ENCODE results near the gene MDGA2. TPM values are rescaled to one million over a fixed set of nuclear protein-coding genes. Genes with fewer than 3 reads are reported as not detected.

The MDGA2 gene
- total RNA-seq, 1 experiment from 2014 or later: not detected

DNA sequence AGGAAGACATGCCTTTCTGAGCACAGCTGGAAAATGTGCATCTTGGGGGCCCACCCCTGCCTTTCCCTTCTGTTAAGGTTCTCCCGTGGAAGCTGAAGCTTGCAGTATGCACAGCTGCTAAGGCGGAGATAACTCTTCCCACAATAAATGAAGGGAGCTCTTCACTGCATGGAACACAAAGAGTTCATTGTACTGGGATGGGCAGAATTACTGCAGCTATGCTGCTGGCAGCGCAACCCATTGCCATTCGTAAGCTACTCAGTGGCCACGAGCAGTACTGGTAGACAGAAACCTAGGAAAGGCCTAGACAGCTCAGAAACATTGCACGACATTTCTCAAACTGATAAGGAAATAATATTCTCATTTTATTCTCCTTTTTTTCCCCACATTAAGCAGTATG lies 310.2 kb downstream of the MDGA2 start:
- H3K27me3 ChIP-seq (replicated peaks; ENCODE audit: control insufficient read depth, insufficient read depth, low read length): no peaks in the 10 kb centered on the region
- H3K4me3 ChIP-seq (ENCODE audit: low read depth, low read length): no peak overlapping the region
- no peaks in the 10 kb centered on the region for H3K4me1 Mint-ChIP-seq (ENCODE audit: low read depth, unreplicated experiment)
- no peak overlapping the region for H3K27ac Mint-ChIP-seq (ENCODE audit: unreplicated experiment)
- no peaks in the 10 kb centered on the region for H3K9me3 Mint-ChIP-seq (ENCODE audit: unreplicated experiment)
- no peaks in the 10 kb centered on the region for H3K27me3 Mint-ChIP-seq (ENCODE audit: insufficient read depth, unreplicated experiment)
- no peaks in the 10 kb centered on the region for H3K4me1 ChIP-seq
- no peak overlapping the region for H3K4me3 Mint-ChIP-seq (ENCODE audit: unreplicated experiment)
- no peaks in the 10 kb centered on the region for H3K36me3 ChIP-seq (ENCODE audit: control insufficient read depth, insufficient read depth, low read length)
- ChIA-PET CTCF (no interaction called here), POLR2A (no interaction called here)
- no peak for DNase-seq
- TF ChIP-seq, protein P1, sequence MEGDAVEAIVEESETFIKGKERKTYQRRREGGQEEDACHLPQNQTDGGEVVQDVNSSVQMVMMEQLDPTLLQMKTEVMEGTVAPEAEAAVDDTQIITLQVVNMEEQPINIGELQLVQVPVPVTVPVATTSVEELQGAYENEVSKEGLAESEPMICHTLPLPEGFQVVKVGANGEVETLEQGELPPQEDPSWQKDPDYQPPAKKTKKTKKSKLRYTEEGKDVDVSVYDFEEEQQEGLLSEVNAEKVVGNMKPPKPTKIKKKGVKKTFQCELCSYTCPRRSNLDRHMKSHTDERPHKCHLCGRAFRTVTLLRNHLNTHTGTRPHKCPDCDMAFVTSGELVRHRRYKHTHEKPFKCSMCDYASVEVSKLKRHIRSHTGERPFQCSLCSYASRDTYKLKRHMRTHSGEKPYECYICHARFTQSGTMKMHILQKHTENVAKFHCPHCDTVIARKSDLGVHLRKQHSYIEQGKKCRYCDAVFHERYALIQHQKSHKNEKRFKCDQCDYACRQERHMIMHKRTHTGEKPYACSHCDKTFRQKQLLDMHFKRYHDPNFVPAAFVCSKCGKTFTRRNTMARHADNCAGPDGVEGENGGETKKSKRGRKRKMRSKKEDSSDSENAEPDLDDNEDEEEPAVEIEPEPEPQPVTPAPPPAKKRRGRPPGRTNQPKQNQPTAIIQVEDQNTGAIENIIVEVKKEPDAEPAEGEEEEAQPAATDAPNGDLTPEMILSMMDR (IDR thresholded peaks at IDR 0.05; ENCODE audit: insufficient read depth in 1 of 2, low read depth in 1 of 2, low read length in 1 of 2, severe bottlenecking in 1 of 2, unreplicated experiment in 1 of 2): no peak
- no TSS peak for BruUV-seq (replicated peaks)
- no peaks in the 10 kb centered on the region for H3K36me3 Mint-ChIP-seq (ENCODE audit: insufficient read depth, unreplicated experiment)
- no peaks in the 10 kb centered on the region for H3K9me3 ChIP-seq
- intact Hi-C loops (cut with micrococcal nuclease; ENCODE audit: unreplicated experiment): no loop called here

DNA sequence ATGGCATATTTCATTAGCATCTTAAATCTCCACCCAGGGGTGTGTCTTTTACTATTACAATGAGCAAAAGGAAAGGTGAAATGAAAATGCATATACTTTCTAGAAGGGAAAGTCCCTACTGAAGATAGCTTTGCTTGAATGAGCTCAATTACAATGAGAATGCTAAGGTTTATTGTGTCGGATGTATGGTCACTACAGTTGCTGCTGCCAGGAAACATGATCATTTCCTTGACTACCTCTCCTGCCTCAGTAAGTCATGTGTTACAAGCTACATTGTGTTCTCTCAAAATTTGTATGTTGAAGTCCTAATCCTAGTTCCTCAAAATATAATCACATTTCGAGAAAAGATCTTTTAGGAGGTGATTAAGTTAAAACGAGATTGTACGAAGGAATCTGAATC lies 322.2 kb downstream of the MDGA2 start:
- Mint-ChIP-seq H3K36me3 (ENCODE audit: insufficient read depth, unreplicated experiment) (no peaks in the 10 kb centered on the region), H3K4me3 (ENCODE audit: unreplicated experiment) (no peak overlapping the region), H3K27me3 (ENCODE audit: insufficient read depth, unreplicated experiment) (no peaks in the 10 kb centered on the region), H3K4me1 (ENCODE audit: low read depth, unreplicated experiment) (no peaks in the 10 kb centered on the region), H3K27ac (ENCODE audit: unreplicated experiment) (no peak overlapping the region), H3K9me3 (ENCODE audit: unreplicated experiment) (no peaks in the 10 kb centered on the region)
- TF ChIP-seq, protein P1 (IDR thresholded peaks at IDR 0.05; ENCODE audit: insufficient read depth in 1 of 2, low read depth in 1 of 2, low read length in 1 of 2, severe bottlenecking in 1 of 2, unreplicated experiment in 1 of 2): no peak
- H3K36me3 ChIP-seq (ENCODE audit: control insufficient read depth, insufficient read depth, low read length): no peaks in the 10 kb centered on the region
- CTCF ChIA-PET: no interaction called here
- peaks cover 9% of the 10 kb centered on the region; the same call in 1 of the 2 replicates for H3K9me3 ChIP-seq
- no peaks in the 10 kb centered on the region for H3K27me3 ChIP-seq (replicated peaks; ENCODE audit: control insufficient read depth, insufficient read depth, low read length)
- BruUV-seq (replicated peaks): no TSS peak
- POLR2A ChIA-PET: no interaction called here
- H3K4me1 ChIP-seq: peaks cover 10% of the 10 kb centered on the region; the same call in 1 of the 2 replicates
- intact Hi-C loops (cut with micrococcal nuclease; ENCODE audit: unreplicated experiment): no loop called here
- no peak overlapping the region for H3K4me3 ChIP-seq (ENCODE audit: low read depth, low read length)
- no peak for DNase-seq

DNA sequence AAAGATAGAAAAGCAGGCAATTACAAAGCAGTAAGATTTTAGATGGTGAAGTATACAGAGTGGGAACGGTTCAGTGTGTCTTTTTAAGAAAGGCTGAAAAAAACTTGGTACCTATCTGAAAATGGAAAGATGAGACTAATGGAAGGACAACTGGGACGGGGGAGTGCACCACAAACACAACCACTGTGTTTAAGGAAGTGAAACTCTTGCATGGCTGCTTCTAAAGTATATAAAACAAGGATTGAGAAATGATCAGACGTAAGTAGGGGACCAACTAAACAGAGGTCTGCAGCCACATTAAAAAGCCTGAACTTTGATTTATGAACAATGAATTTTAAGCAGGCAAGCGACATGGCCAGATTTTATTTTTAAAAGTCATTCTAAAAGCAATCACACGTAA lies 328.6 kb downstream of the MDGA2 start:
- Histone ChIP-seq H3K36me3 (ENCODE audit: control insufficient read depth, insufficient read depth, low read length) (no peaks in the 10 kb centered on the region), H3K4me3 (ENCODE audit: low read depth, low read length) (no peak overlapping the region), H3K4me1 (peaks cover 10% of the 10 kb centered on the region; the same call in 1 of the 2 replicates), H3K9me3 (peaks cover 4% of the 10 kb centered on the region; the same call in 1 of the 2 replicates), H3K27me3 (replicated peaks; ENCODE audit: control insufficient read depth, insufficient read depth, low read length) (no peaks in the 10 kb centered on the region)
- Mint-ChIP-seq H3K4me3 (ENCODE audit: unreplicated experiment) (no peak overlapping the region), H3K27me3 (ENCODE audit: insufficient read depth, unreplicated experiment) (no peaks in the 10 kb centered on the region), H3K27ac (ENCODE audit: unreplicated experiment) (no peak overlapping the region), H3K9me3 (ENCODE audit: unreplicated experiment) (no peaks in the 10 kb centered on the region), H3K4me1 (ENCODE audit: low read depth, unreplicated experiment) (no peaks in the 10 kb centered on the region), H3K36me3 (ENCODE audit: insufficient read depth, unreplicated experiment) (no peaks in the 10 kb centered on the region)
- DNase-seq: no peak
- intact Hi-C loops (cut with micrococcal nuclease; ENCODE audit: unreplicated experiment): no loop called here
- ChIA-PET CTCF (no interaction called here), POLR2A (no interaction called here)
- TF ChIP-seq, protein P1 (IDR thresholded peaks at IDR 0.05; ENCODE audit: insufficient read depth in 1 of 2, low read depth in 1 of 2, low read length in 1 of 2, severe bottlenecking in 1 of 2, unreplicated experiment in 1 of 2): no peak
- BruUV-seq (replicated peaks): no TSS peak

All from Caco-2 (cell line).